ENCODE data around the gene ACER2. TPM values are rescaled to one million over a fixed set of nuclear protein-coding genes. Genes with fewer than 3 reads are reported as not detected.

Gene ACER2
- total RNA-seq, 4 donors from 2014 or later = 2.8 to 13.2 (median 9.3) TPM

DNA sequence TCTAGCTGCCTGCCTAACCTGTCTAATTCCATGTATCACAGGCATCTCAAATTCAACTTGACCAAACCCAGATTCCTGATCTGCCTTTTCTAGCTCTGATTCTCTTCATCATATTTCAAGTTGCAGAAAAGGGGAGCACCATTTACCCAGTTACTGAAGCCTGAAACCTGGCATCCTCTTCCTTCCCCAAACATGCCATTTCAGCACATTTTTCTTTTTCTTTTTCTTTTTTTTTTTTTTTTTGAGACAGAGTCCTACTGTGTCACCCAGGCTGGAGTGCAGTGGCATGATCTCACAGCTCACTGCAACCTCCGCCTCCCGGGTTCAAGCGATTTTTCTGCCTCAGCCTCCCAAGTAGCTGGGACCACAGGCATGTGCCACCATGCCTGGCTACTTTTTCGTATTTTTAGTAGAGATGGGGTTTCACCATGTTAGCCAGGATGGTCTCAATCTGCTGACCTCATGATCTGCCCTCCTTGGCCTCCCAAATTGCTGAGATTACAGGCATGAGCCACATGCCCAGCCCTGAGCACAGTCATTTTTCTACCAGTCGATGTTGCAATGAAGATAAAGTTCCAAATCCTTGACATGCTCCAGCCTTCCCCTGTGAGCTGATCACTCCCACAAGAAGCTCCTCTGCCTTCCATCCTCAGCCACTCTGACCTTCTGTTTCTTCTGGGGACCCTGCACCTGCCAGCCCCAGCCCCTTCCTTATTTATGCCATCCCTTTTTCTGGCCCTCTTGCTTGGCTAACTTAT is 32.2 kb downstream of the ACER2 start:
- no peaks in the 10 kb centered on the region for H3K9me3 ChIP-seq
- in situ Hi-C loops (cut with MboI; ENCODE audit: low pct_ligation_motif_present in 1 of 4, low pct_unique_long_range_greater_than_20kb in 1 of 4, low sequenced_read_pairs in 3 of 4) = no loop called here
- WGBS, 2 donors (ENCODE audit: low coverage in 1 of 2) = 88% methylated on average over 5 of the region's 5 CpGs; no CpG with 5 or more reads in 1 of the 2 donors
- no peak for DNase-seq
- intact Hi-C loops (cut with DNase I; ENCODE audit: low total_unique reads) = no loop called here
- no peaks in the 10 kb centered on the region for H3K27me3 ChIP-seq
- no peak overlapping the region for H3K27ac ChIP-seq
- no peak overlapping the region for H3K4me3 ChIP-seq
- no peak for TF ChIP-seq POLR2AphosphoS5 (IDR thresholded peaks at IDR 0.05)
- H3K4me1 ChIP-seq = peaks cover 0 to 7% (median 3%) of the 10 kb centered on the region in 4 donors
- no peaks in the 10 kb centered on the region for H3K36me3 ChIP-seq

DNA sequence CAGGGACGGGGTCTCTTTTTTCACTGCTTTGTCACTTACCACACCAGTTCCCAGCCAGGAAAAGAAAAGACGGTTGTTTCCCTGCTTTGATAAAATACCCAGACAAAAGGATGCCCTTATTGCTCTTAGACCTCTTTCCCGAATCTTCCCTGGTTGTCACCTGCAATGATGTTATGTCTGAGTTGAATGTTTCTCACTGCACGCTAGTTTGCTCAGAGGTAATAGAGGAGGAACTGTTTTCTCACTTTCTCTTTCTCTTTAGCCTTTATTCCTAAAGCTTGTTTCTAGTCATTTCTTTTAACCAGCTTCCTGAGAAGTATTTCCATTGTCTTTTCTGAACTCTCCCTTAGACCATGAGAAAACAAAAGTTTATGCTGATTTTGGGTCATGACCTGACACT is 32.9 kb downstream of the ACER2 start:
- H3K27ac ChIP-seq = no peak overlapping the region
- WGBS, 2 donors (ENCODE audit: low coverage in 1 of 2) = 20 to 38% methylated on average over 4 of the region's 4 CpGs
- in situ Hi-C loops (cut with MboI; ENCODE audit: low pct_ligation_motif_present in 1 of 4, low pct_unique_long_range_greater_than_20kb in 1 of 4, low sequenced_read_pairs in 3 of 4) = no loop called here

DNA sequence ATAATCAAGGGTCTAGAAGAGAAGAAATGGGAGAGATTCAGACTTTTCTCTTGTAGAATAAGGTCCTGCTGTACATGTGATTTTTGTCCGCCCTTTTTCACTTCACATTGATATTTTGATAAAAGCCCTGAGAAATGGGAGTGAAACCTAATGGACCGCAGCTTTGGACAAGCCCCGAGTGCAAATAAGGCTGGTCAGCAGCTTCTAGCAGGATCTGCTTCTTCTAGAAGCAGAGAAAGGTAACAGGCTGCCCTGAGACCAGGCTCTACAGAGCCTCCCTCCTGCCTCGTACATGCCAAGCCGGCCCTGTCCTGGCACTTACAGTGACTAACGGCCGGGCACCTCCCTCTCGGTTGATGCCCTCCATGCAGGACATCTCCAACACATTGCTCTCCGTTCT is 33.4 kb downstream of the ACER2 start:
- Histone ChIP-seq H3K4me1 (peaks cover 0 to 7% (median 3%) of the 10 kb centered on the region in 4 donors), H3K36me3 (no peaks in the 10 kb centered on the region), H3K27me3 (no peaks in the 10 kb centered on the region), H3K27ac (no peak overlapping the region), H3K4me3 (no peak overlapping the region), H3K9me3 (no peaks in the 10 kb centered on the region)
- intact Hi-C loops (cut with DNase I; ENCODE audit: low total_unique reads) (no loop called here), in situ Hi-C loops (cut with MboI; ENCODE audit: low pct_ligation_motif_present in 1 of 4, low pct_unique_long_range_greater_than_20kb in 1 of 4, low sequenced_read_pairs in 3 of 4) (no loop called here)
- no peak for DNase-seq
- TF ChIP-seq EP300 (IDR thresholded peaks at IDR 0.05; ENCODE audit: low read depth) = no peak
- 77 to 91% methylated on average over 3 to 9 of the region's 9 CpGs for WGBS, 2 donors (ENCODE audit: low coverage in 1 of 2)

More for the DNA sequence above, 32.9 kb downstream of the ACER2 start:
- H3K27me3 ChIP-seq = no peaks in the 10 kb centered on the region
- TF ChIP-seq, protein P1, sequence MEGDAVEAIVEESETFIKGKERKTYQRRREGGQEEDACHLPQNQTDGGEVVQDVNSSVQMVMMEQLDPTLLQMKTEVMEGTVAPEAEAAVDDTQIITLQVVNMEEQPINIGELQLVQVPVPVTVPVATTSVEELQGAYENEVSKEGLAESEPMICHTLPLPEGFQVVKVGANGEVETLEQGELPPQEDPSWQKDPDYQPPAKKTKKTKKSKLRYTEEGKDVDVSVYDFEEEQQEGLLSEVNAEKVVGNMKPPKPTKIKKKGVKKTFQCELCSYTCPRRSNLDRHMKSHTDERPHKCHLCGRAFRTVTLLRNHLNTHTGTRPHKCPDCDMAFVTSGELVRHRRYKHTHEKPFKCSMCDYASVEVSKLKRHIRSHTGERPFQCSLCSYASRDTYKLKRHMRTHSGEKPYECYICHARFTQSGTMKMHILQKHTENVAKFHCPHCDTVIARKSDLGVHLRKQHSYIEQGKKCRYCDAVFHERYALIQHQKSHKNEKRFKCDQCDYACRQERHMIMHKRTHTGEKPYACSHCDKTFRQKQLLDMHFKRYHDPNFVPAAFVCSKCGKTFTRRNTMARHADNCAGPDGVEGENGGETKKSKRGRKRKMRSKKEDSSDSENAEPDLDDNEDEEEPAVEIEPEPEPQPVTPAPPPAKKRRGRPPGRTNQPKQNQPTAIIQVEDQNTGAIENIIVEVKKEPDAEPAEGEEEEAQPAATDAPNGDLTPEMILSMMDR (IDR thresholded peaks at IDR 0.05) = no peak
- TF ChIP-seq POLR2A (IDR thresholded peaks at IDR 0.05) = no peak
- no peak for TF ChIP-seq POLR2AphosphoS5 (IDR thresholded peaks at IDR 0.05)
- TF ChIP-seq EP300 (IDR thresholded peaks at IDR 0.05; ENCODE audit: low read depth) = no peak
- intact Hi-C loops (cut with DNase I; ENCODE audit: low total_unique reads) = no loop called here
- H3K4me1 ChIP-seq = peaks cover 0 to 7% (median 3%) of the 10 kb centered on the region in 4 donors
- no peak overlapping the region for H3K4me3 ChIP-seq
- H3K9me3 ChIP-seq = no peaks in the 10 kb centered on the region
- DNase-seq = no peak
- no peaks in the 10 kb centered on the region for H3K36me3 ChIP-seq

DNA sequence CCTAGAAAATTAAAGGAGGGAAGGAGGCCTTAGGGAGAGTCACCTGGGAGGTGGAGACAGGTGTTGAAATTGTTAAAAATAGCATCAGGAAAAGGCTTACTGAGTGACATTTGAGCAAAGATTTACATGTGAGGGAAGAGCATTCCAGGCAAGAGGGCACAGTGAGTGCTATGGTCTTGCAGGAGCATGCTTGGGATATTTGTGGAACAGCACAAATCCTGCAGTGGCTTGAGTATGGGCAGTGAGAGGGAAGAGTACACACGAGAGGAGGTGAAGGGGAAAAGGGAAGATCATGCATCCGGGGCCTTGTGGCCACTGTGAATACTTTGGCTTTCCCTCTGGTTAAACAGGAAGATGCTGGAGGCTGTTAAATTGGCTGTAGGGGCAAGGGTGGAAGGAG is 36.6 kb downstream of the ACER2 start:
- no peak for DNase-seq
- Histone ChIP-seq H3K27me3 (no peaks in the 10 kb centered on the region), H3K4me1 (peaks cover 0 to 7% (median 3%) of the 10 kb centered on the region in 4 donors), H3K27ac (no peak overlapping the region), H3K4me3 (no peak overlapping the region), H3K9me3 (no peaks in the 10 kb centered on the region), H3K36me3 (no peaks in the 10 kb centered on the region)
- intact Hi-C loops (cut with DNase I; ENCODE audit: low total_unique reads) = no loop called here
- 80 to 84% methylated on average over 1 to 2 of the region's 2 CpGs for WGBS, 2 donors (ENCODE audit: low coverage in 1 of 2)
- TF ChIP-seq, protein P1 (IDR thresholded peaks at IDR 0.05) = no peak
- TF ChIP-seq POLR2A (IDR thresholded peaks at IDR 0.05) (no peak), EP300 (IDR thresholded peaks at IDR 0.05; ENCODE audit: low read depth) (no peak), POLR2AphosphoS5 (IDR thresholded peaks at IDR 0.05) (no peak)
- in situ Hi-C loops (cut with MboI; ENCODE audit: low pct_ligation_motif_present in 1 of 4, low pct_unique_long_range_greater_than_20kb in 1 of 4, low sequenced_read_pairs in 3 of 4) = no loop called here

DNA sequence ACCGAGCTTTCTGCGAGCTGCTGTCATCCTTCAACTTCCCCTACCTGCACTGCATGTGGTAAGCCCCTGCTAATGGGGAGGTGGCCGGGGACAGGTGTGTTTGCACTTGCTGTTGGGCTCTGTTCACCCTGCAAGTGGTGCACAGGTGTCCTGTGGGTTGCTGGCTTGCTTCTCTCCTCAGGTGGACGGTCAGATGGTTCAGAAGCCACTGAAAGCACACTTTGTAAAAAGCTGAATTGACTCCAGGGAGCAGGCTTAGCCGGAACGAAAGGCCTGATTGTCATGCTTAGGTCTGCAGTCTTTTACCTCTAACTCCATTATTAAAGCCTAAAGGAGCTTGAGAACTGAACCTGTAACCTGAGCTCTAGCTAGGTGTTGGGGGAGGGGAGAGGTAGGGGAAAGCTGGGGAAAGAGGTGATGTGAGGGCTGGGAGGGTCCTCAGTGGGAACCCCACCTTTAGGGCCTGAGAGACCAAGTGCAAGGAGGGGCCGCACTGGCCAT is 37.6 kb downstream of the ACER2 start:
- H3K27me3 ChIP-seq = no peaks in the 10 kb centered on the region
- WGBS, 2 donors (ENCODE audit: low coverage in 1 of 2) = 81 to 93% methylated on average over 3 to 7 of the region's 7 CpGs
- H3K27ac ChIP-seq = no peak overlapping the region
- intact Hi-C loops (cut with DNase I; ENCODE audit: low total_unique reads) (no loop called here), in situ Hi-C loops (cut with MboI; ENCODE audit: low pct_ligation_motif_present in 1 of 4, low pct_unique_long_range_greater_than_20kb in 1 of 4, low sequenced_read_pairs in 3 of 4) (no loop called here)
- no peaks in the 10 kb centered on the region for H3K36me3 ChIP-seq
- H3K4me3 ChIP-seq = no peak overlapping the region
- TF ChIP-seq, protein P1 (IDR thresholded peaks at IDR 0.05) = no peak
- TF ChIP-seq EP300 (IDR thresholded peaks at IDR 0.05; ENCODE audit: low read depth) (no peak), POLR2AphosphoS5 (IDR thresholded peaks at IDR 0.05) (no peak), POLR2A (IDR thresholded peaks at IDR 0.05) (no peak)
- no peaks in the 10 kb centered on the region for H3K9me3 ChIP-seq
- H3K4me1 ChIP-seq = peaks cover 0 to 5% (median 2%) of the 10 kb centered on the region in 4 donors
- DNase-seq = no peak

Data from transverse colon (tissue), 4 donors.